ENCODE results near the gene SHC1. TPM values are rescaled to one million over a fixed set of nuclear protein-coding genes. Genes with fewer than 3 reads are reported as not detected.
"Not testable (repeated sequence)": the region's sequence is repeated elsewhere in the genome, so short reads cannot be mapped to it uniquely, and the experiment has no call there.

SHC1 gene
- total and polyA plus RNA-seq, 5 donors = 37.9 to 81.7 (median 65.9) TPM

GRCh38 chr1:154982897-154983648, 12.5 kb upstream of the SHC1 start, which contains the start of gene FLAD1:
Gene FLAD1 (plus strand): TSS chr1:154983344. CDS start chr1:154983695, 351 bp downstream.
- under 1% methylated on average over 26 of the region's 26 CpGs for WGBS
- no peaks in the 10 kb centered on the region for H3K9me3 ChIP-seq (ENCODE audit: control insufficient read depth, low read length)
- peak; percentile 92 to 97 (median 96) for DNase-seq
- peak; percentile 100 for ATAC-seq
- peaks cover 7% of the 10 kb centered on the region for H3K4me1 ChIP-seq (ENCODE audit: control insufficient read depth, insufficient read depth, low read length)
- peak within 1 kb of the TSS; percentile 46 for H3K27ac ChIP-seq (ENCODE audit: low read length)
- intact Hi-C loops (cut with DNase I) = no loop called here
- peak within 1 kb of the TSS; percentile 91 for H3K4me3 ChIP-seq (ENCODE audit: low read length)
- no peaks in the 10 kb centered on the region for H3K27me3 ChIP-seq (ENCODE audit: control insufficient read depth, insufficient read depth)

- WGBS = 64% methylated on average over 6 of the region's 6 CpGs
- Histone ChIP-seq H3K27ac (ENCODE audit: low read length) (no peak overlapping the region), H3K27me3 (ENCODE audit: control insufficient read depth, insufficient read depth) (no peaks in the 10 kb centered on the region), H3K4me1 (ENCODE audit: control insufficient read depth, insufficient read depth, low read length) (peaks cover 6% of the 10 kb centered on the region), H3K4me3 (ENCODE audit: low read length) (peak overlapping the region; percentile 91), H3K9me3 (ENCODE audit: control insufficient read depth, low read length) (no peaks in the 10 kb centered on the region)
- intact Hi-C loops (cut with DNase I) = no loop called here
- ATAC-seq (no peak), DNase-seq (no peak)
These were observed 11.8 kb upstream of the SHC1 start for GRCh38 chr1:154982341-154982740.

GRCh38 chr1:154978360-154978759, 7.8 kb upstream of the SHC1 start:
- Histone ChIP-seq H3K27me3 (ENCODE audit: control insufficient read depth, insufficient read depth) (no peaks in the 10 kb centered on the region), H3K9me3 (ENCODE audit: control insufficient read depth, low read length) (no peaks in the 10 kb centered on the region), H3K27ac (ENCODE audit: low read length) (no peak overlapping the region), H3K4me3 (ENCODE audit: low read length) (no peak overlapping the region), H3K4me1 (ENCODE audit: control insufficient read depth, insufficient read depth, low read length) (peaks cover 4% of the 10 kb centered on the region)
- ATAC-seq (no peak), DNase-seq (no peak)
- intact Hi-C loops (cut with DNase I) = loop anchor here in 1 of 4 donors (10.0 kb wide), 1 partner anchor 86 kb away; the partner anchor contains the start of gene EFNA4
- WGBS = 95% methylated on average over 3 of the region's 3 CpGs

GRCh38 chr1:154977762-154978161, 7.2 kb upstream of the SHC1 start:
- 69% methylated on average over 3 of the region's 3 CpGs for WGBS
- not testable (repeated sequence) for H3K27ac ChIP-seq (ENCODE audit: low read length); H3K9me3 ChIP-seq (ENCODE audit: control insufficient read depth, low read length); DNase-seq; H3K27me3 ChIP-seq (ENCODE audit: control insufficient read depth, insufficient read depth); H3K4me1 ChIP-seq (ENCODE audit: control insufficient read depth, insufficient read depth, low read length); H3K4me3 ChIP-seq (ENCODE audit: low read length); ATAC-seq
- intact Hi-C loops (cut with DNase I) = loop anchor here in 1 of 4 donors (10.0 kb wide), 1 partner anchor 87 kb away; the partner anchor contains the start of gene EFNA4

GRCh38 chr1:154975409-154976059, 5.0 kb upstream of the SHC1 start:
- Histone ChIP-seq H3K4me1 (ENCODE audit: control insufficient read depth, insufficient read depth, low read length) (peaks cover 9% of the 10 kb centered on the region), H3K9me3 (ENCODE audit: control insufficient read depth, low read length) (no peaks in the 10 kb centered on the region), H3K4me3 (ENCODE audit: low read length) (peak overlapping the region; percentile 67), H3K27ac (ENCODE audit: low read length) (peak overlapping the region; percentile 91), H3K27me3 (ENCODE audit: control insufficient read depth, insufficient read depth) (no peaks in the 10 kb centered on the region)
- DNase-seq (peak; percentile 68 to 81 (median 78)), ATAC-seq (no peak)
- intact Hi-C loops (cut with DNase I) = loop anchor here in 1 of 4 donors (10.0 kb wide), 1 partner anchor 89 kb away; the partner anchor contains the start of gene EFNA4
- under 1% methylated on average over 24 of the region's 24 CpGs for WGBS

- Histone ChIP-seq H3K4me1 (ENCODE audit: control insufficient read depth, insufficient read depth, low read length) (peaks cover 14% of the 10 kb centered on the region), H3K27ac (ENCODE audit: low read length) (peak overlapping the region; percentile 91), H3K4me3 (ENCODE audit: low read length) (peak overlapping the region; percentile 67), H3K9me3 (ENCODE audit: control insufficient read depth, low read length) (no peaks in the 10 kb centered on the region), H3K27me3 (ENCODE audit: control insufficient read depth, insufficient read depth) (no peaks in the 10 kb centered on the region)
- peak; percentile 96 to 97 (median 97) for DNase-seq
- WGBS = under 1% methylated on average over 30 of the region's 30 CpGs
- intact Hi-C loops (cut with DNase I) = loop anchor here in 1 of 4 donors (10.0 kb wide), 1 partner anchor 90 kb away; the partner anchor contains the start of gene EFNA4
- peak; percentile 61 to 72 for ATAC-seq
These were observed 4.4 kb upstream of the SHC1 start for GRCh38 chr1:154974808-154975408.

GRCh38 chr1:154974102-154974807, 3.7 kb upstream of the SHC1 start, which contains the start of gene CKS1B:
Gene CKS1B (plus strand): TSS chr1:154974681. CDS start chr1:154974746, 65 bp downstream.
- intact Hi-C loops (cut with DNase I) = loop anchor here in 1 of 4 donors (10.0 kb wide), 1 partner anchor 91 kb away; the partner anchor contains the start of gene EFNA4
- Histone ChIP-seq H3K4me3 (ENCODE audit: low read length) (peak within 1 kb of the TSS; percentile 67), H3K27me3 (ENCODE audit: control insufficient read depth, insufficient read depth) (no peaks in the 10 kb centered on the region), H3K4me1 (ENCODE audit: control insufficient read depth, insufficient read depth, low read length) (peaks cover 15% of the 10 kb centered on the region), H3K9me3 (ENCODE audit: control insufficient read depth, low read length) (no peaks in the 10 kb centered on the region), H3K27ac (ENCODE audit: low read length) (peak within 1 kb of the TSS; percentile 99)
- DNase-seq (peak; percentile 98 to 99 (median 98)), ATAC-seq (peak; percentile 88 to 91)
- under 1% methylated on average over 47 of the region's 47 CpGs for WGBS

- Histone ChIP-seq H3K27ac (ENCODE audit: low read length) (peak overlapping the region; percentile 99), H3K4me1 (ENCODE audit: control insufficient read depth, insufficient read depth, low read length) (peaks cover 17% of the 10 kb centered on the region), H3K4me3 (ENCODE audit: low read length) (peak overlapping the region; percentile 63), H3K27me3 (ENCODE audit: control insufficient read depth, insufficient read depth) (no peaks in the 10 kb centered on the region), H3K9me3 (ENCODE audit: control insufficient read depth, low read length) (no peaks in the 10 kb centered on the region)
- ATAC-seq = peak; percentile 46 to 63
- peak; percentile 98 for DNase-seq
- intact Hi-C loops (cut with DNase I) = loop anchor here in 1 of 4 donors (10.0 kb wide), 1 partner anchor 91 kb away; the partner anchor contains the start of gene EFNA4
- WGBS = 5% methylated on average over 37 of the region's 37 CpGs
These were observed 3.0 kb upstream of the SHC1 start for GRCh38 chr1:154973344-154974101.

- Histone ChIP-seq H3K27me3 (ENCODE audit: control insufficient read depth, insufficient read depth) (no peaks in the 10 kb centered on the region), H3K27ac (ENCODE audit: low read length) (peak overlapping the region; percentile 99), H3K4me3 (ENCODE audit: low read length) (peak overlapping the region; percentile 21), H3K4me1 (ENCODE audit: control insufficient read depth, insufficient read depth, low read length) (peaks cover 17% of the 10 kb centered on the region), H3K9me3 (ENCODE audit: control insufficient read depth, low read length) (no peaks in the 10 kb centered on the region)
- ATAC-seq = peak in 1 of 2 donors; percentile 28
- intact Hi-C loops (cut with DNase I) = loop anchor here in 1 of 4 donors (10.0 kb wide), 1 partner anchor 92 kb away; the partner anchor contains the start of gene EFNA4
- peak; percentile 80 to 88 (median 81) for DNase-seq
- WGBS = 14% methylated on average over 18 of the region's 18 CpGs
These were observed 2.2 kb upstream of the SHC1 start for GRCh38 chr1:154972517-154973343.

All from right cardiac atrium (tissue), 5 donors.